Activated CD8-positive, alpha-beta T cell treated with anti-CD3 and anti-CD28 coated beads for 36 hours (primary cell): ENCODE measurements around the gene RPL39L. TPM values are rescaled to one million over a fixed set of nuclear protein-coding genes. Genes with fewer than 3 reads are reported as not detected.

Experiments used
- ATAC-seq: fragments of 200-7000 bp; cut with Tn5 transposase; one replicate; pipeline ENCODE4 v1.10.0; 2021; ENCODE audit warnings: mild to moderate bottlenecking, moderate library complexity
- CTCF ChIA-PET: fragments of 350-600 bp; sonication (Branson Sonifier 250); formaldehyde crosslinking; loops from one replicate; lab custom pipeline; 2021; ENCODE audit warnings: antibody characterized with exemption; lab: Charles Lee
- POLR2A ChIA-PET: fragments of 350-600 bp; sonication (Branson Sonifier 250); formaldehyde crosslinking; loops from one replicate; lab custom pipeline; 2021; ENCODE audit warnings: antibody characterized with exemption; lab: Charles Lee
- DNase-seq: peaks from one replicate; pipeline ENCODE4 v3.0.0-alpha.2; 2020
- H3K27ac Mint-ChIP-seq: one replicate; pipeline ENCODE4 v1.8.0; 2021; ENCODE audit warnings: mild to moderate bottlenecking, mixed read lengths
- H3K27me3 Mint-ChIP-seq: one replicate; pipeline ENCODE4 v1.8.0; 2021; ENCODE audit warnings: mixed read lengths
- H3K36me3 Mint-ChIP-seq: one replicate; pipeline ENCODE4 v1.8.0; 2021; ENCODE audit warnings: low read depth, mixed read lengths
- H3K4me1 Mint-ChIP-seq: one replicate; pipeline ENCODE4 v1.8.0; 2021; ENCODE audit warnings: low read depth, mixed read lengths
- H3K4me3 Mint-ChIP-seq: one replicate; pipeline ENCODE4 v1.8.0; 2021; ENCODE audit warnings: mild to moderate bottlenecking, moderate library complexity, mixed read lengths
- H3K9me3 Mint-ChIP-seq: one replicate; pipeline ENCODE4 v1.8.0; 2021; ENCODE audit warnings: mixed read lengths
- intact Hi-C: fragments of 100-400 bp; cut with micrococcal nuclease; formaldehyde crosslinking; loops from one replicate; pipeline ENCODE4 v1.10.0; 2022
- total RNA-seq, 2 experiments: library from RNA; stranded (reverse); gene quantifications; one replicate each; pipeline ENCODE4 v1.2.3, GENCODE V29; 2021
- TF ChIP-seq, protein P1 (sequence below): fragments of 200-600 bp; IDR thresholded peaks from one replicate; pipeline ENCODE4 v1.8.0; 2022; ENCODE audit warnings: antibody characterized with exemption, mild to moderate bottlenecking

RPL39L gene
- total RNA-seq, 2 experiments from 2014 or later = 12.1 to 16.2 TPM

DNA sequence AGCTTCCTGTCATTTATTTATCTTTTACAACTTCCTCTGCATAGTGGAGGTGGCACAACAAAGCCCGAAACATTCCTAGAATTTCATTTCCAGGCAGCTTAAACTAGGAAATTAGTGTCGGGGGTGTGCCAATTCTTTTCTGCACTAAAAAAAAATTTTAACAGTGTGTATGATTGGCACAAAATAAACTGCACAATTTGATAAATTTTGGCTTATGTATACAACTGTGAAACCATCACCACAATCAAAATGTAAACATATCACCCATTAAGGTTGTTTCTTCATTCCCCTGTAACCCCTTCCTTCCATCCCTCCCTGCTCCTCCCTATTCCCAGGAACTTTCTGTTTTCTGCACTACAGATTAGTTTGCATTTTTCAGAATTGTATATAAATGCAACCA lies 54.7 kb downstream of the RPL39L start:
- no peak overlapping the region for H3K4me3 Mint-ChIP-seq
- CTCF ChIA-PET = interaction anchor here (0.6 to 1.8 kb wide), 5 partner anchors 17 to 235 kb away, joined by 3 to 7 read pairs (median 3); no protein-coding TSS in a partner anchor
- no peaks in the 10 kb centered on the region for H3K27me3 Mint-ChIP-seq
- intact Hi-C loops = no loop called here
- peaks cover 18% of the 10 kb centered on the region for H3K9me3 Mint-ChIP-seq
- DNase-seq (no peak), ATAC-seq (no peak)
- H3K27ac Mint-ChIP-seq = no peak overlapping the region
- H3K4me1 Mint-ChIP-seq = peaks cover 12% of the 10 kb centered on the region
- peaks cover 15% of the 10 kb centered on the region for H3K36me3 Mint-ChIP-seq
- POLR2A ChIA-PET = no interaction called here
- TF ChIP-seq, protein P1, sequence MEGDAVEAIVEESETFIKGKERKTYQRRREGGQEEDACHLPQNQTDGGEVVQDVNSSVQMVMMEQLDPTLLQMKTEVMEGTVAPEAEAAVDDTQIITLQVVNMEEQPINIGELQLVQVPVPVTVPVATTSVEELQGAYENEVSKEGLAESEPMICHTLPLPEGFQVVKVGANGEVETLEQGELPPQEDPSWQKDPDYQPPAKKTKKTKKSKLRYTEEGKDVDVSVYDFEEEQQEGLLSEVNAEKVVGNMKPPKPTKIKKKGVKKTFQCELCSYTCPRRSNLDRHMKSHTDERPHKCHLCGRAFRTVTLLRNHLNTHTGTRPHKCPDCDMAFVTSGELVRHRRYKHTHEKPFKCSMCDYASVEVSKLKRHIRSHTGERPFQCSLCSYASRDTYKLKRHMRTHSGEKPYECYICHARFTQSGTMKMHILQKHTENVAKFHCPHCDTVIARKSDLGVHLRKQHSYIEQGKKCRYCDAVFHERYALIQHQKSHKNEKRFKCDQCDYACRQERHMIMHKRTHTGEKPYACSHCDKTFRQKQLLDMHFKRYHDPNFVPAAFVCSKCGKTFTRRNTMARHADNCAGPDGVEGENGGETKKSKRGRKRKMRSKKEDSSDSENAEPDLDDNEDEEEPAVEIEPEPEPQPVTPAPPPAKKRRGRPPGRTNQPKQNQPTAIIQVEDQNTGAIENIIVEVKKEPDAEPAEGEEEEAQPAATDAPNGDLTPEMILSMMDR = no peak

DNA sequence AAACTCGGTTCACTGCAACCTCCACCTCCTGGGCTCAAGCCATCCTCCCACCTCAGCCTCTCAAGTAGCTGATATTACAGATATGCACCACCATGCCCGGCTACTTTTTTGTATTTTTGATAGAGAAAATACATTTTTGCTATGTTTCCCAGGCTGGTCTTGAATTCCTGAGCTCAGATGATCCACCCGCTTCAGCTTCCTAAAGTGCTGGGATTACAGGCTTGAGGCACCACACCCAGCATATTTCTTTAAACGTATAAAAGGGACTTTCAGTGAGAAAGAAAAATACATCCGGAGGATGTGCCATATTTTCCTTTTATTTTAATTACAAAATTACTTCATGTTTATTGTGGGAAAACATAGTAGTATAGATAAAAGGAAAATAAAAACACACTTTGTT lies 55.2 kb downstream of the RPL39L start:
- CTCF ChIA-PET = interaction anchor here (0.6 to 1.8 kb wide), 6 partner anchors 11 to 235 kb away, joined by 3 to 7 read pairs (median 3); no protein-coding TSS in a partner anchor

DNA sequence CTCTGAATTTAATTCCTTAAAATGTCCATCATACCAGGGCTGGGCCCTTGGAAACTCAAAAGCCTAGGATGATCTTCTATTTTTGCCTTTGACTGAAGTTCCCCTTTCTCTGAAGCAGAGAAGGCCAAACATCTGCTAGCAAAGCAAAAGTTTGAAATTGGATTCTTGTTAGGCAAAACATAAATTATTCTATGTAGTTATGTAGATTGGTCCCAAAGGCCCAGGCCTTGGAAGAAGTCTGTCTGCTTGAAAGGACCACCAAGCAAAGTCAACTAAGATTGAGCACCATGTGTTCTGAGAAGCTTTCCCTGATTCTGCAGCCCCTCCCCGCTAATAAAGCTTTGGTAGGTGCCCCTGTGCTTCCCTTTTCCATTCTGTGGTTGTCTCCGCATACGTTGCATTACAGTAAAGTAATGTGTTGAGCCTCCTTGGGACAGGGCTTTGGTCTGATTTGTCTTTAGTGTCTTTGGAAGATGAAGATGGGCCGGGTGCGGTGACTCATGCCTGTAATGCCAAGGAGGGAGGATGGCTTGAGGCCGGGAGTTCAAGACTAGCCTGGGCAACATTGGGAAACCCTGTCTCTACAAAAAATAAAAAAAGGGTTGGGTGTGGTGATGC lies 56.4 kb downstream of the RPL39L start:
- peaks cover 7% of the 10 kb centered on the region for H3K9me3 Mint-ChIP-seq
- TF ChIP-seq, protein P1 = no peak
- ChIA-PET CTCF (no interaction called here), POLR2A (no interaction called here)
- no peaks in the 10 kb centered on the region for H3K27me3 Mint-ChIP-seq
- no peak overlapping the region for H3K27ac Mint-ChIP-seq
- no peak for ATAC-seq
- DNase-seq = no peak
- H3K36me3 Mint-ChIP-seq = peaks cover 12% of the 10 kb centered on the region
- H3K4me1 Mint-ChIP-seq = peaks cover 12% of the 10 kb centered on the region
- H3K4me3 Mint-ChIP-seq = no peak overlapping the region
- intact Hi-C loops = no loop called here

More for the DNA sequence above, 55.2 kb downstream of the RPL39L start:
- no peak for ATAC-seq
- H3K9me3 Mint-ChIP-seq = peaks cover 17% of the 10 kb centered on the region
- H3K36me3 Mint-ChIP-seq = peaks cover 14% of the 10 kb centered on the region
- peaks cover 12% of the 10 kb centered on the region for H3K4me1 Mint-ChIP-seq
- TF ChIP-seq, protein P1 = no peak
- POLR2A ChIA-PET = no interaction called here
- no peaks in the 10 kb centered on the region for H3K27me3 Mint-ChIP-seq
- intact Hi-C loops = no loop called here
- no peak for DNase-seq
- no peak overlapping the region for H3K27ac Mint-ChIP-seq
- no peak overlapping the region for H3K4me3 Mint-ChIP-seq

DNA sequence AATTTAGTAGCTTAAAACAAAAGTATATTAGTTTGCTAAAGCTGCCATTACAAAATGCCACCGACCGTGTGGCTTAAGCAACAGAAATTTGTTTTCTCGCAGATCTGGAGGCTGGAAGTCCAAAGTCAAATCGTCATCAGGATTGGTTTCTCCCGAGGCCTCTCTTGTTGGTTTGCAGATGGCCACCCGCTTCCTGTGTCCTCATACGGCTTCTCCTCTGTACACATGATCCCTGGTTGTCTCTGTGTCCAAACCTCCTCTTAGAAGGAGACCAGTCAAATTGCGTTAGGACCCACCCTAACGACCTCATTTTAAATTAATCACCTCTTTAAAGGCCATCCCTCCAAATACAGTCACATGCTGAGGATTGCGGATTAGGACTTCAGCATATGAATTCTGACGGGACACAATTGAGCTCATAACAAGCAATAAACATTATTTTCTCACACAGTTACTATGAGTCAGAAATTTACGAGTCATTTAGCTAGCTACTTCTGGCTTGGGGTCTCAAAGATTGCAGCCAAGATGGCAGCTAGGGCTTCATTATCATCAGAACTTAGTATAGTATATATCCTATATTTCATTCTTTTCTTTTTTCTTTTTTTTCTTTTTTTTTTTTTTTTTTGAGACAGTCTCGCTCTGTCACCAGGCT lies 58.4 kb downstream of the RPL39L start:
- ChIA-PET CTCF (interaction anchor here (0.6 to 1.2 kb wide), 3 partner anchors 21 to 84 kb away, joined by 3 read pairs; no protein-coding TSS in a partner anchor), POLR2A (no interaction called here)
- intact Hi-C loops = no loop called here
- Mint-ChIP-seq H3K36me3 (peaks cover 18% of the 10 kb centered on the region), H3K27ac (no peak overlapping the region), H3K27me3 (no peaks in the 10 kb centered on the region), H3K9me3 (no peaks in the 10 kb centered on the region), H3K4me3 (no peak overlapping the region), H3K4me1 (peaks cover 15% of the 10 kb centered on the region)
- ATAC-seq (no peak), DNase-seq (no peak)
- TF ChIP-seq, protein P1 = no peak
